HPDE6-E6E7 (cell line): ENCODE data around the gene FAM53C.

Source experiments
- DNase-seq: peaks from one replicate; pipeline ENCODE4 v3.0.0; 2011; ENCODE audit warnings: missing footprints; ENCODE audit errors: extremely low spot score

FAM53C gene

GRCh38 chr5:138391859-138392386 is 53.9 kb downstream of the FAM53C start:
- no peak for DNase-seq
